Adipose tissue (tissue), 3 donors: Measurements from ENCODE around the gene KCNJ4. TPM values are rescaled to one million over a fixed set of nuclear protein-coding genes. Genes with fewer than 3 reads are reported as not detected.
"Not testable (repeated sequence)": the region's sequence is repeated elsewhere in the genome, so short reads cannot be mapped to it uniquely, and the experiment has no call there.

Source experiments
- H3K27ac ChIP-seq: one replicate; pipeline ENCODE4 v1.5.1; 2013; ENCODE audit warnings: low read depth, low read length
- WGBS, 3 donors: extraction: QIAGEN DNeasy Blood & Tissue Kit; methylation state at CpG; one replicate each; pipeline ENCODE4 v1.1.7; 2013; 5-methylcytosine and 5-hydroxymethylcytosine counted together
- polyA plus RNA-seq, 3 donors: library from polyadenylated mRNA; stranded (reverse); fragments of 200-250 nt; gene quantifications; one replicate each; pipeline ENCODE4 v1.2.3, GENCODE V29; 2013
- donor health status: healthy with polysubstance abuse.
- donor health status: Bipolar disorder and iron deficiency.
- donor health status: healthy.

KCNJ4 gene
- polyA plus RNA-seq, 3 donors, result not detected

GRCh38 chr22:38479096-38479837 lies 24.3 kb upstream of the KCNJ4 start:
- WGBS, 3 donors, result 75 to 86% (median 81%) methylated on average over 7 of the region's 7 CpGs
- no peak overlapping the region for H3K27ac ChIP-seq

GRCh38 chr22:38477585-38477984 lies 22.6 kb upstream of the KCNJ4 start:
- WGBS, 3 donors, result 57 to 93% (median 90%) methylated on average over 1 of the region's 1 CpG

DNA sequence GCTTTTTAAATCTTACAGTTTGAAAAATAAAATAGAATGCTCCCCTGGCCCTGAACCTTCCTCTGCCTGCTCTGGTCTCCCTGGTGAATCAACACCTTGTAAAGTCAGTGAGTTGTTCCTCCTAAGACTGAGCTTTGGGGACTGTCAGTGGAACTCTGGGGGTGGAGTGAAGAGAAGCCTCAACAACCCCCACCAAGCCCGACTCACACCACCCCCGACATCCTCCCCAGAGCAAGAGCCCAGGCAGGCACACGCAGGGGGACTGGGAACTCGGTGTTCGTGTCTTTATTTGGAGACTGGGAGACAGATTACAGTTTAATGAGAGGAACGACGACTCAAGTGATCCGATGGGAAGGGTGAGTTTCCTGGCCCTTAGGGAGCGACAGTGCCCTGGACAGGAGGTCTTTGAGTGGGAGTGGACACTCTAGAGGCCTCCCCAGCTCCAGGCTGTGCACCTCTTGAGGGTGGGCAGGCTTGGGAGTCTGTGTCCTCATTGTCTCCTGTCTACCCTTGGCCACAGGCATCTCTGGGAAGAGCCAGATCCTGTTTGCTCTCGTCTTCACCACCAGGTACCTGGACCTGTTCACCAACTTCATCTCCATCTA lies 19.1 kb upstream of the KCNJ4 start:
- WGBS, 3 donors, result 65 to 77% (median 76%) methylated on average over 10 of the region's 10 CpGs
- H3K27ac ChIP-seq, result no peak overlapping the region

More at GRCh38 chr22:38477585-38477984, 22.6 kb upstream of the KCNJ4 start:
- H3K27ac ChIP-seq, result no peak overlapping the region

DNA sequence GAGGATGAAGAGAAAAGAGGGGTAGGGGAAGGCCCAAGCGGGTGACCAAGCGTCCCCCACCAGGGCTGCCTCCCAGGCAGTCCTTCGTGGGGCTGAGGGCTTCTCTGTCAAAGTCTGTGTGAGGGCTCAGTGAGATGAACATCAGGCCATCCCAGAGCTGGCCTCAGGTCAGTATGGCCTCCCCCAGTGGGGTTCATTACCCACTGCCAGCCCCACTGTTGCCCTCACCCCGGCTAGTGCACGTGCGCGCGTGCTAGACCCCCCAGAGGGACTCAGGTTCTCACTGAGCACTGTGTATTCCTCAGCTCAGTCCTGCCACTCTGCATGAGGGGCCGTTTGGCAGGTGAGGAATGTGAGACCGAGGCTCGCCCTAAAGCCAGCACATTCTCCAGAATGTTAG lies 16.2 kb upstream of the KCNJ4 start:
- WGBS, 3 donors, result 86 to 89% (median 89%) methylated on average over 11 of the region's 11 CpGs
- no peak overlapping the region for H3K27ac ChIP-seq

- not testable (repeated sequence) for H3K27ac ChIP-seq
- WGBS, 3 donors, result 94 to 96% (median 95%) methylated on average over 10 of the region's 10 CpGs
Measured at GRCh38 chr22:38470179-38470578, 15.2 kb upstream of the KCNJ4 start.

DNA sequence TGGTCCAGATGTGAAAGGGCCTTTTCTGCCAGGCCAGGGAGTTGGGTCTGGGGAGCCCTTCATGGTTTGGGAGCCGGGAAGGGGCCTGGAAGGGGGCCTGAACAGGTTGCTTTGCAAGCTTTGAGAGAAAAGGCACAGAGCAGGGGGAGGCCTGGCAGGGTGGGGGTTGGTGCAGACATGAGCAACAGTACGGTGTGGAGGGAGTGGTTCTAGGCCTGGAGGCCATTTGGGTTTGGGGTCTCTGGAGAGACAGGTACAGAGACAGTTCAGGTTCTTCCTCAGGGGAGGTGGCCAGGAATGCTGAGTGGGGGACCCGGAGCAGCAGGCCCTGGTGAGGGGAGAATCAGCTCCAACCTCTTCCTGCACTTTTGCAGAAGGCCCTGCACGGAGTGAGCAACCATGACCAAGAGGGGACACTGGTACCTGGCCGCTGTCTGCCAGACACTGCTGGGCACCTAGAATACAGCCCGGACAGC lies 14.3 kb upstream of the KCNJ4 start:
- no peak overlapping the region for H3K27ac ChIP-seq
- WGBS, 3 donors, result 90 to 98% (median 90%) methylated on average over 6 of the region's 6 CpGs

DNA sequence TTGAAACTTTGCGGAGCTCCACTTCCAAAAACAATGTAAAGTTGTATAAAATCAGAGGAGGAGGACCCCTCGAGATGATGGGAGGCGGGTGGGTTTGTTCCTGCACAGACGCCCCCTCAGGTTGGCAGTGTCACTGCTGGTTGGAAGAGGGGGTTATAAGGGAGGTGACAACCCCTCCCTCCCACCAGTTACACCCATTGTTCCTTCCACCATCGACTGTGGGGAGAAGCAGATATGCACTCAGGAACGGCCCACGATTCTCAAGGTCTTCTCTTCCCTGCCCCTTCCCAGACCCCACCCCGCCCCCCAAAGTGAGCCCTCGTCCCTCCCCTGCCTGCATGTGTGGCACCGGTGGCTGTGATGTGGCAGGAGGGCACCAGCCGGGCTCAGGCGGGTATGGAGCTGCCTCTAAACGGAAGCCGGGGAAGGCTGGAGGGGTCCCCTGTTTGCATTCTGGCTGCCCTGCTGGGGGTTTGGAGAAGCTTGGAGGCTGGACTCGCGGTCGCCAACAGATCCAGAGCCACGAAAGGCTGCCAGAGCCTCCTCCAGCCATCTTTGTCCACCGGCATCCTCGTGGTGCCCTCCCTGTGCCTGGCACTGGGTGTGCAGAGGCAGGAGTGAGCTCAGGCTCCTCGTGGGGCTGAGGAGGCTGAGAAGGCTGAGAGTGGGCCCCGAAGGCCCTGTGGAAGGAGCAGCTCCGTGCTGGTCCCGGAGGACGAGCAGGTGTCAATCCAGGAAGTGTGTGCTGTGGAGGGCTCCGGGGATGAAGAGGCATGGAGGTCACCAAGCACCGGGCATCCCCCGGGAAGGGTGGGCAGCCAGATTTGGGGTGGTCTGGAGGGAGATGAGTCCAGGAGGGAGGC lies 13.7 kb upstream of the KCNJ4 start:
- no peak overlapping the region for H3K27ac ChIP-seq
- WGBS, 3 donors, result 50 to 67% (median 58%) methylated on average over 28 of the region's 28 CpGs

GRCh38 chr22:38467904-38468442 lies 13.0 kb upstream of the KCNJ4 start, which contains the start of gene KDELR3:
KDELR3 (plus strand) TSS chr22:38468096; CDS start chr22:38468234, 138 bp downstream.
- no peak within 1 kb of the TSS for H3K27ac ChIP-seq
- 1 to 2% (median 1%) methylated on average over 49 to 53 of the region's 53 CpGs for WGBS, 3 donors

GRCh38 chr22:38467438-38467903 lies 12.5 kb upstream of the KCNJ4 start:
- WGBS, 3 donors, result 13 to 18% (median 15%) methylated on average over 20 of the region's 20 CpGs
- no peak overlapping the region for H3K27ac ChIP-seq

DNA sequence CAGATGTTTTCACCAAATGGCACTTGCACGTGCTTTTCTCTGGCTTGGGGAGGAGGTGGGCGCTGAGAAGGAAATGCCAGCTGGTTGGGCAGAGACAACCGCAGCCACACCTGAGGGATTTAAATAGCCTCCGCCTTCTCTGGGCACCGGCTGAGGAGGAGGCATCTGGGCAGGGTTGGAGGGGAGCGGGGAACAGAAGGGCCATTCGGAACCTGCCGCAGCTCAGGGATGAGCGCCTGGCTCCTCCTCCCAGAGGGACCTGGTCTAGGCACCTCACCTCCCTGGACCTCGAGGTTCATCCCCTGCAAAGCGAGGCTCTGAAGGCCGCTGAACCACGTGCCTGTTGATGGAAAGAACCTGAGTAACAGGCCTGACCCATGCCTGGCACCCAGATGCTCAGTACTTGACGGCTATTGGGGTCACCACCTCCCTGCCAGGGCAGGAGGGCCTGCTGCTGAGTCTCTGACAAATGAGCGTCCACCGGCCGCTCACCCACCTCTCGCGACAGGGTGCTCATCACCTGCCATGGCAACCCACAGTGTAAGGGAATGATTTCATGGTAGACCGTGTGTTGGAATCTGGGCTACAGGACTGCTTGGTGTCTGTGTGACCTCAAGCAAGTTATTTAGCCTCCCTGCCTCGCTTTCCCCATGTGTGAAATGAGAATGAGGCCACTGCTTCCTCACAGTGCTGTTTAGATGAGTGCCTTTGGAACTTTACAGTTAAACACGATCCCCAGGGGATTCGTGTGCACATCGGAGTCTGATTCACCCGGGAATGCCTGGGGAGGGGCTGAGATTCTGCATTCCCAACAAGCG lies 10.9 kb upstream of the KCNJ4 start:
- WGBS, 3 donors, result 74 to 84% (median 77%) methylated on average over 26 of the region's 26 CpGs
- H3K27ac ChIP-seq, result no peak overlapping the region

- no peak overlapping the region for H3K27ac ChIP-seq
- WGBS, 3 donors, result 74 to 86% (median 85%) methylated on average over 10 of the region's 10 CpGs
Measured at GRCh38 chr22:38464992-38465672, 10.1 kb upstream of the KCNJ4 start.

DNA sequence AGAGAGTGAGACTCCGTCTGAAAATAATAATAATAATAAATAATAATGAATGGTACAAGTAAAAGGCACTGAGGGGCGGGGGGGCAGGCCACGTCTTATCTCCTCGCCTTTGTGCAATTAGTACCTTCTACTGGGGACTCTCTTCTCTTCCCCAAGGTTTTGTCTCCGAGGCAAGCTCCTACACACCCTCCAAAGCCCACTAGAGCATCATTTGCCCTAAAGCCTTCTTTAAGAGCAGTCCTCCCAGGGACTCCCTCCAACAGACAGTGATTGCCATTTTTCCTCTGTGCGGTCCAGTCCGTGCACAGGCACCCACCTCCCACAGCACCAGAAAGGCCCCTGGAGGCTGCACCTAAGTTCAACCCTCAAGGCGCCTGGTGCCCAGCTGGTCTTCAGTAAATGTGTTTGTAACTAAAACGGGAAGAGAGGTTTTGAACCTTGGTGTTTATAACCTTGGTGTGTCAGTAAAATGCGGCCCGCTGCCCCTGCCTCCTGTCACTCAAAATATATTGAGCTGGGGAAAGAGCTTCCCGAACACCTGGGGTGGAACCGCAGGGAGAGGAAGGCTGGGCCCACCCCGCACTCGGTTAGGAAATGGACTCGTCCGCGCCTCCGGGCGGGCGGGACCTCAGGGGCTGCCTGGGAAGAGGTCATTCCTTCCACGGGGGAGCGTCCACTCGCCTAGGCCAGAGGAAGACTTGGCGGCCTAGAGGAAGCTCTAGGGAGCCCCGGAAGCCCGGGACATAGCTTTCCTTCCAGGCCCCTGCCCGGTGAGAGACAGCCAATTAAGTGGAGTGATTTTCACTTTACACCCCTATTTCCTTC lies 8.2 kb upstream of the KCNJ4 start:
- WGBS, 3 donors, result 27 to 38% (median 31%) methylated on average over 25 to 28 of the region's 28 CpGs
- no peak overlapping the region for H3K27ac ChIP-seq

GRCh38 chr22:38461414-38462081 lies 6.5 kb upstream of the KCNJ4 start:
- no peak overlapping the region for H3K27ac ChIP-seq
- WGBS, 3 donors, result 12 to 15% (median 13%) methylated on average over 51 of the region's 51 CpGs

- 42 to 52% (median 45%) methylated on average over 9 of the region's 9 CpGs for WGBS, 3 donors
- no peak overlapping the region for H3K27ac ChIP-seq
Measured at GRCh38 chr22:38461057-38461413, 6.0 kb upstream of the KCNJ4 start.

- H3K27ac ChIP-seq, result no peak overlapping the region
- WGBS, 3 donors, result 56 to 61% (median 56%) methylated on average over 8 of the region's 8 CpGs
Measured at GRCh38 chr22:38460426-38460840, 5.4 kb upstream of the KCNJ4 start.
